GM12878 (cell line): ENCODE measurements around the gene NR1I3. TPM values are rescaled to one million over a fixed set of nuclear protein-coding genes. Genes with fewer than 3 reads are reported as not detected.

Experiments used
- CBFB ChIP-seq: IDR thresholded peaks from 2 replicates; pipeline ENCODE4 v1.6.1; 2016; ENCODE audit warnings: antibody characterized with exemption, low read depth
- CTCF ChIP-seq, 3 experiments: IDR thresholded peaks in 2 of 3; conservative IDR thresholded peaks in 1 of 3; 2 replicates each; pipeline ENCODE4 v1.5.1; 2011; ENCODE audit warnings: low read depth in 3 of 3, low read length in 3 of 3, mild to moderate bottlenecking in 3 of 3, control low read depth in 2 of 3, moderate library complexity in 2 of 3, inconsistent platforms in 1 of 3, mixed read lengths in 1 of 3; ENCODE audit not compliant: control insufficient read depth in 2 of 3, insufficient read depth in 1 of 3; ENCODE audit errors: extremely low read depth in 1 of 3
- DPF2 ChIP-seq: fragments of 450-650 bp; IDR thresholded peaks from 2 replicates; pipeline ENCODE4 v1.6.1; 2017; ENCODE audit warnings: mild to moderate bottlenecking
- ESRRA ChIP-seq: IDR thresholded peaks from 2 replicates; pipeline ENCODE4 v1.6.1; 2012; ENCODE audit warnings: mild to moderate bottlenecking, low read length, improper control_type of control experiment
- ETV6 ChIP-seq, 2 experiments: fragments of 450-650 bp in 1 of 2; IDR thresholded peaks in 1 of 2; conservative IDR thresholded peaks in 1 of 2; 2 replicates each; pipeline ENCODE4 v1.6.1; 2014; ENCODE audit warnings: antibody characterized with exemption in 1 of 2, borderline replicate concordance in 1 of 2, low read depth in 1 of 2, mild to moderate bottlenecking in 1 of 2, moderate library complexity in 1 of 2
- GABPA ChIP-seq: IDR thresholded peaks from 2 replicates; pipeline ENCODE4 v1.6.1; 2014; ENCODE audit warnings: antibody characterized with exemption, low read depth, mild to moderate bottlenecking, inconsistent platforms
- HDGF ChIP-seq: fragments of 450-650 bp; IDR thresholded peaks from 2 replicates; pipeline ENCODE4 v1.6.1; 2016; ENCODE audit warnings: antibody characterized with exemption
- IRF3 ChIP-seq: fragments of 450-650 bp; IDR thresholded peaks from 2 replicates; pipeline ENCODE4 v1.6.1; 2014; ENCODE audit warnings: mild to moderate bottlenecking
- JUND ChIP-seq: IDR thresholded peaks from 2 replicates; pipeline ENCODE4 v1.6.1; 2012; ENCODE audit warnings: low read depth, mild to moderate bottlenecking, low read length, improper control_type of control experiment, moderate library complexity
- KAT2A ChIP-seq: conservative IDR thresholded peaks from 2 replicates; pipeline ENCODE4 v1.6.1; 2011; ENCODE audit warnings: low read depth, low read length; ENCODE audit not compliant: control insufficient read depth
- MLLT1 ChIP-seq: fragments of 450-650 bp; IDR thresholded peaks from 2 replicates; pipeline ENCODE4 v1.6.1; 2016; ENCODE audit warnings: mild to moderate bottlenecking
- NFIC ChIP-seq: IDR thresholded peaks from 2 replicates; pipeline ENCODE4 v1.6.1; 2012; ENCODE audit warnings: low read depth, mild to moderate bottlenecking, inconsistent platforms, low read length, moderate library complexity
- NR2F1 ChIP-seq: fragments of 450-650 bp; conservative IDR thresholded peaks from 2 replicates; pipeline ENCODE4 v1.6.1; 2017; ENCODE audit warnings: mild to moderate bottlenecking
- POLR2A ChIP-seq: IDR thresholded peaks from 2 replicates; pipeline ENCODE4 v1.6.1; 2011; ENCODE audit warnings: low read depth, mild to moderate bottlenecking, low read length
- RELB ChIP-seq: fragments of 450-650 bp; IDR thresholded peaks from 2 replicates; pipeline ENCODE4 v1.6.1; 2017; ENCODE audit warnings: low read depth, mild to moderate bottlenecking, moderate library complexity
- RFX5 ChIP-seq: IDR thresholded peaks from 2 replicates; pipeline ENCODE4 v1.6.1; 2011; ENCODE audit warnings: low read depth, low read length, improper control_type of control experiment
- SIN3A ChIP-seq: IDR thresholded peaks from 2 replicates; pipeline ENCODE4 v1.6.1; 2012; ENCODE audit warnings: low read depth, low read length, improper control_type of control experiment
- SKIL ChIP-seq: fragments of 450-650 bp; IDR thresholded peaks from 2 replicates; pipeline ENCODE4 v1.6.1; 2017; ENCODE audit warnings: mild to moderate bottlenecking, low read depth, inconsistent platforms; ENCODE audit not compliant: poor library complexity, severe bottlenecking
- SPI1 ChIP-seq: IDR thresholded peaks from 2 replicates; pipeline ENCODE4 v1.6.1; 2011; ENCODE audit warnings: low read depth, mild to moderate bottlenecking, low read length, moderate library complexity, borderline replicate concordance; ENCODE audit not compliant: insufficient read depth
- TAF1 ChIP-seq: IDR thresholded peaks from 2 replicates; pipeline ENCODE4 v1.6.1; 2011; ENCODE audit warnings: mild to moderate bottlenecking, low read depth, low read length, borderline replicate concordance
- ZNF217 ChIP-seq: fragments of 450-650 bp; IDR thresholded peaks from 2 replicates; pipeline ENCODE4 v1.6.1; 2017; ENCODE audit warnings: antibody characterized with exemption, mild to moderate bottlenecking
- polyA plus RNA-seq, 11 experiments: library from polyadenylated mRNA; depleted of rRNA in 4 of 11; unstranded in 6 of 11; stranded (reverse) in 5 of 11; fragments of >200 nt; fragmentation: Nextera tagmentation in 4 of 11; fragmentation: Illumina TruSeq in 1 of 11; extraction: Ambion mirVana in 4 of 11; extraction: Trizol in 1 of 11; gene quantifications; 1 replicate in 1 of 11; 2 replicates in 10 of 11; pipeline versions ENCODE4 v1.2.1 to v1.2.3, GENCODE V29; 2011 to 2016; ENCODE audit warnings: inconsistent platforms in 2 of 11, missing spikeins in 2 of 11, low read depth in 1 of 11
- total RNA-seq, 4 experiments: library from RNA; depleted of rRNA in 3 of 4; stranded (reverse); fragments of >200 nt in 3 of 4; fragmentation: Illumina TruSeq in 1 of 4; extraction: Trizol in 1 of 4; gene quantifications; 2 replicates each; pipeline versions ENCODE4 v1.2.1 to v1.2.3, GENCODE V29; 2013 to 2021

The NR1I3 gene
- total and polyA plus RNA-seq, 10 of the 15 experiments (the other 5 are each of a cell fraction or from before 2014, with no cell fraction given), result 0.13 to 0.52 (median 0.24) TPM; not detected in 7

- TF ChIP-seq MLLT1 (peak; percentile 97), RFX5 (0 out of 2 replicates have a peak, but pooled peaks have one; percentile 32), JUND (no peak), IRF3 (peak; percentile 49; the same call in 1 of the 2 replicates), CBFB (peak; percentile 82; the same call in 1 of the 2 replicates), POLR2A (peak; percentile 96), GABPA (peak; percentile 94), NFIC (no peak), CTCF (IDR thresholded peaks at IDR 0.05 in 2 of 3, conservative IDR thresholded peaks at IDR 0.05 in 1 of 3; ENCODE audit: control insufficient read depth in 2 of 3, extremely low read depth in 1 of 3, insufficient read depth in 1 of 3, low read depth in 3 of 3, low read length in 3 of 3) (peak in 1 of 3 experiments; percentile 5; a peak in 2 of 6 replicates), NR2F1 (peak; percentile 68; the same call in 1 of the 2 replicates), SPI1 (0 out of 2 replicates have a peak, but pooled peaks have one; percentile 5), SKIL (no peak), DPF2 (peak; percentile 56), ETV6 (conservative IDR thresholded peaks at IDR 0.05 in 1 of 2, IDR thresholded peaks at IDR 0.05 in 1 of 2; ENCODE audit: borderline replicate concordance in 1 of 2, low read depth in 1 of 2) (no peak), ZNF217 (no peak), KAT2A (no peak), RELB (peak; percentile 70; the same call in 1 of the 2 replicates), TAF1 (peak; percentile 98), SIN3A (peak; percentile 79; the same call in 1 of the 2 replicates), ESRRA (no peak), HDGF (no peak; the same call in 1 of the 2 replicates)
These were observed 35.9 kb downstream of the NR1I3 start, which contains the start of gene NDUFS2 (continued) for GRCh38 chr1:161201836-161202712.
